Measurements from ENCODE around the gene GOLIM4. TPM values are rescaled to one million over a fixed set of nuclear protein-coding genes. Genes with fewer than 3 reads are reported as not detected.

GOLIM4 gene
- total and polyA plus RNA-seq, 7 donors: 8.6 to 34.1 (median 13.4) TPM

- DNase-seq: no peak
- no peaks in the 10 kb centered on the region for H3K9me3 ChIP-seq
- no peak for TF ChIP-seq CTCF (IDR thresholded peaks at IDR 0.05)
- WGBS, 3 donors: 81 to 82% (median 81%) methylated on average over 3 of the region's 3 CpGs
- H3K36me3 ChIP-seq (ENCODE audit: insufficient read depth in 1 of 2, low read depth in 1 of 2): no peaks in the 10 kb centered on the region
- H3K27ac ChIP-seq: no peak overlapping the region
- no peak overlapping the region for H3K4me3 ChIP-seq
- peaks cover 30% of the 10 kb centered on the region for H3K4me1 ChIP-seq
- no peak for ATAC-seq
- no peaks in the 10 kb centered on the region for H3K27me3 ChIP-seq (ENCODE audit: insufficient read depth in 3 of 3, low read length in 2 of 3)
- intact Hi-C loops (cut with DNase I): no loop called here
Measured at GRCh38 chr3:168086541-168087260, 9.0 kb downstream of the GOLIM4 start.

GRCh38 chr3:168085491-168086119 is 10.1 kb downstream of the GOLIM4 start:
- no peaks in the 10 kb centered on the region for H3K27me3 ChIP-seq (ENCODE audit: insufficient read depth in 3 of 3, low read length in 2 of 3)
- no peak overlapping the region for H3K27ac ChIP-seq
- H3K4me3 ChIP-seq: no peak overlapping the region
- peaks cover 26% of the 10 kb centered on the region for H3K4me1 ChIP-seq
- H3K36me3 ChIP-seq (ENCODE audit: insufficient read depth in 1 of 2, low read depth in 1 of 2): no peaks in the 10 kb centered on the region
- no peaks in the 10 kb centered on the region for H3K9me3 ChIP-seq
- DNase-seq (no peak), ATAC-seq (peak in 1 of 4 donors; percentile 50)
- intact Hi-C loops (cut with DNase I): no loop called here
- 78 to 92% (median 83%) methylated on average over 4 of the region's 4 CpGs for WGBS, 3 donors
- TF ChIP-seq CTCF (IDR thresholded peaks at IDR 0.05): no peak

GRCh38 chr3:168083906-168084305 is 11.8 kb downstream of the GOLIM4 start:
- peaks cover 18% of the 10 kb centered on the region for H3K4me1 ChIP-seq
- 74 to 86% (median 81%) methylated on average over 1 of the region's 1 CpG for WGBS, 3 donors
- TF ChIP-seq CTCF (IDR thresholded peaks at IDR 0.05): no peak

GRCh38 chr3:168081856-168082255 is 13.9 kb downstream of the GOLIM4 start:
- ATAC-seq (no peak), DNase-seq (no peak)
- H3K27ac ChIP-seq: no peak overlapping the region
- no peaks in the 10 kb centered on the region for H3K9me3 ChIP-seq
- intact Hi-C loops (cut with DNase I): no loop called here
- 86 to 88% (median 88%) methylated on average over 3 of the region's 3 CpGs for WGBS, 3 donors
- H3K27me3 ChIP-seq (ENCODE audit: insufficient read depth in 3 of 3, low read length in 2 of 3): no peaks in the 10 kb centered on the region
- H3K4me3 ChIP-seq: no peak overlapping the region
- TF ChIP-seq CTCF (IDR thresholded peaks at IDR 0.05): no peak
- peaks cover 11% of the 10 kb centered on the region for H3K4me1 ChIP-seq
- no peaks in the 10 kb centered on the region for H3K36me3 ChIP-seq (ENCODE audit: insufficient read depth in 1 of 2, low read depth in 1 of 2)

More at GRCh38 chr3:168083906-168084305, 11.8 kb downstream of the GOLIM4 start:
- no peak for DNase-seq
- H3K27me3 ChIP-seq (ENCODE audit: insufficient read depth in 3 of 3, low read length in 2 of 3): no peaks in the 10 kb centered on the region
- H3K9me3 ChIP-seq: no peaks in the 10 kb centered on the region
- intact Hi-C loops (cut with DNase I): no loop called here
- H3K36me3 ChIP-seq (ENCODE audit: insufficient read depth in 1 of 2, low read depth in 1 of 2): no peaks in the 10 kb centered on the region
- ATAC-seq: no peak
- no peak overlapping the region for H3K4me3 ChIP-seq
- H3K27ac ChIP-seq: no peak overlapping the region

Measured in psoas muscle (tissue), 8 donors.